HG02840 (cell line): ENCODE measurements around the gene TIMM10B.

ENCODE experiments used
- ATAC-seq: cut with Tn5 transposase; IDR thresholded peaks from one replicate; pipeline ENCODE4 v1.9.1; 2021; ENCODE audit warnings: mild to moderate bottlenecking, moderate library complexity, moderate number of reproducible peaks; ENCODE audit not compliant: unreplicated experiment, low FRiP score

The TIMM10B gene

GRCh38 chr11:6481012-6481923 lies at the start of gene TIMM10B, which contains the start of gene ARFIP2:
Gene TIMM10B (plus strand): TSS chr11:6481501. CDS start chr11:6481517, 16 bp downstream.
Gene ARFIP2 (minus strand): TSS chr11:6481331. CDS start chr11:6480421, 910 bp downstream.
- ATAC-seq, result peak; percentile 99

GRCh38 chr11:6431861-6432260 lies 49.4 kb upstream of the TIMM10B start:
- ATAC-seq, result no peak

- no peak for ATAC-seq
These were observed 47.2 kb upstream of the TIMM10B start for GRCh38 chr11:6433998-6434660.

- ATAC-seq, result no peak
These were observed 43.9 kb upstream of the TIMM10B start for GRCh38 chr11:6437423-6437822.

GRCh38 chr11:6437993-6438392 lies 43.3 kb upstream of the TIMM10B start:
- ATAC-seq, result no peak

GRCh38 chr11:6438979-6439571 lies 42.2 kb upstream of the TIMM10B start:
- ATAC-seq, result no peak

- ATAC-seq, result no peak
These were observed 40.4 kb upstream of the TIMM10B start, which contains the start of gene HPX for GRCh38 chr11:6440906-6441358. Gene HPX (minus strand): TSS chr11:6440987. CDS start chr11:6440963, 24 bp downstream.

GRCh38 chr11:6442441-6442840 lies 38.9 kb upstream of the TIMM10B start:
- ATAC-seq, result no peak

- peak; percentile 51 for ATAC-seq
These were observed 37.9 kb upstream of the TIMM10B start for GRCh38 chr11:6443269-6444003.

- no peak for ATAC-seq
These were observed 32.7 kb upstream of the TIMM10B start for GRCh38 chr11:6448574-6448973.

GRCh38 chr11:6452219-6452618 lies 29.1 kb upstream of the TIMM10B start:
- ATAC-seq, result no peak

- no peak for ATAC-seq
These were observed 28.1 kb upstream of the TIMM10B start for GRCh38 chr11:6453152-6453551.

- no peak for ATAC-seq
These were observed 26.2 kb upstream of the TIMM10B start for GRCh38 chr11:6455070-6455469.

GRCh38 chr11:6456361-6457073 lies 24.8 kb upstream of the TIMM10B start:
- no peak for ATAC-seq

- no peak for ATAC-seq
These were observed 23.6 kb upstream of the TIMM10B start for GRCh38 chr11:6457581-6458320.

GRCh38 chr11:6458352-6459098 lies 22.8 kb upstream of the TIMM10B start:
- no peak for ATAC-seq

GRCh38 chr11:6459099-6459450 lies 22.2 kb upstream of the TIMM10B start:
- no peak for ATAC-seq

GRCh38 chr11:6468712-6469495 lies 12.4 kb upstream of the TIMM10B start:
- no peak for ATAC-seq
